MM.1S (cell line): Measurements from ENCODE around the gene QARS1.

Experiments used
- DNase-seq: peaks from one replicate; pipeline ENCODE4 v3.0.0-alpha.2; 2015
- H2AFZ ChIP-seq: fragments of 300-600 bp; sonication (generic); 2 replicates; pipeline ENCODE4 v1.6.0; 2016; ENCODE audit warnings: antibody characterized with exemption, low read length
- H3F3A ChIP-seq: fragments of 300-600 bp; sonication (generic); 2 replicates; pipeline ENCODE4 v1.6.1; 2016; ENCODE audit warnings: mild to moderate bottlenecking, antibody characterized with exemption, low read length, moderate library complexity, mixed read lengths; ENCODE audit not compliant: insufficient read depth
- H3K27ac ChIP-seq: fragments of 300-600 bp; sonication (generic); 2 replicates; pipeline ENCODE4 v1.5.1; 2016; ENCODE audit warnings: mild to moderate bottlenecking, low read length
- H3K27me3 ChIP-seq: fragments of 300-600 bp; sonication (generic); replicated peaks from 2 replicates; pipeline ENCODE4 v1.6.0; 2016; ENCODE audit warnings: low read length; ENCODE audit not compliant: insufficient read depth
- H3K36me3 ChIP-seq: fragments of 300-600 bp; sonication (generic); replicated peaks from 2 replicates; pipeline ENCODE4 v1.6.1; 2016; ENCODE audit warnings: mild to moderate bottlenecking, low read length, mixed read lengths; ENCODE audit not compliant: insufficient read depth
- H3K4me1 ChIP-seq: fragments of 300-600 bp; sonication (generic); 2 replicates; pipeline ENCODE4 v1.6.1; 2016; ENCODE audit warnings: low read length, mixed read lengths
- H3K4me2 ChIP-seq: fragments of 300-600 bp; sonication (generic); 2 replicates; pipeline ENCODE4 v1.6.0; 2016; ENCODE audit warnings: low read depth, low read length
- H3K4me3 ChIP-seq: fragments of 300-600 bp; sonication (generic); 2 replicates; pipeline ENCODE4 v1.5.1; 2016; ENCODE audit warnings: low read length, mixed read lengths
- H3K79me2 ChIP-seq: fragments of 300-600 bp; sonication (generic); 2 replicates; pipeline ENCODE4 v1.6.1; 2016; ENCODE audit warnings: mixed run types, low read length, mixed read lengths
- H3K9ac ChIP-seq: fragments of 300-600 bp; sonication (generic); 2 replicates; pipeline ENCODE4 v1.6.1; 2016; ENCODE audit warnings: low read length, mixed read lengths
- H3K9me2 ChIP-seq: fragments of 300-600 bp; sonication (generic); replicated peaks from 2 replicates; pipeline ENCODE4 v1.6.1; 2016; ENCODE audit warnings: mild to moderate bottlenecking, low read length, mixed read lengths; ENCODE audit not compliant: insufficient read depth
- H3K9me3 ChIP-seq: fragments of 300-600 bp; sonication (generic); replicated peaks from 2 replicates; pipeline ENCODE4 v1.6.1; 2016; ENCODE audit warnings: mild to moderate bottlenecking, low read length, mixed read lengths; ENCODE audit not compliant: insufficient read depth
- H4K20me1 ChIP-seq: fragments of 300-600 bp; sonication (generic); 2 replicates; pipeline ENCODE4 v1.6.1; 2016; ENCODE audit warnings: mild to moderate bottlenecking, low read length, moderate library complexity, mixed read lengths; ENCODE audit not compliant: insufficient read depth
- CTCF ChIP-seq: fragments of 300-600 bp; sonication (generic); IDR thresholded peaks from 2 replicates; pipeline ENCODE4 v1.5.1; 2016; ENCODE audit warnings: antibody characterized with exemption, low read length, mixed read lengths
- EZH2 ChIP-seq: fragments of 300-600 bp; sonication (generic); optimal IDR thresholded peaks from 2 replicates; pipeline ENCODE3; 2017; ENCODE audit warnings: low read depth, mild to moderate bottlenecking, antibody characterized with exemption, low read length, mixed read lengths
- EZH2phosphoT487 ChIP-seq: fragments of 300-600 bp; sonication (generic); IDR thresholded peaks from 2 replicates; pipeline ENCODE4 v1.6.1; 2018; ENCODE audit warnings: antibody characterized with exemption, low read length

The QARS1 gene

GRCh38 chr3:49120438-49121131 is 16.0 kb upstream of the QARS1 start, which contains the start of gene USP19:
Gene USP19, minus strand, starts transcription at chr3:49120823. Its CDS starts 1,678 bp downstream, at chr3:49119145.
- H4K20me1 ChIP-seq = no peaks in the 10 kb centered on the region
- peak within 1 kb of the TSS; percentile 92 for H3K4me3 ChIP-seq
- peaks cover 8% of the 10 kb centered on the region for H3K4me1 ChIP-seq
- H3K9me3 ChIP-seq = no peaks in the 10 kb centered on the region
- TF ChIP-seq EZH2 = no peak
- TF ChIP-seq EZH2phosphoT487 = no peak
- no peak for TF ChIP-seq CTCF
- H3K9me2 ChIP-seq = no peaks in the 10 kb centered on the region
- H3K4me2 ChIP-seq = peak within 1 kb of the TSS; percentile 99
- H3K9ac ChIP-seq = peak within 1 kb of the TSS; percentile 96
- peaks cover 12% of the 10 kb centered on the region for H3F3A ChIP-seq
- H3K27ac ChIP-seq = peak within 1 kb of the TSS; percentile 68; the same call in 1 of the 2 replicates
- DNase-seq = peak; percentile 96
- H3K27me3 ChIP-seq = peaks cover 3% of the 10 kb centered on the region; the same call in 1 of the 2 replicates
- peak within 1 kb of the TSS; percentile 92 for H2AFZ ChIP-seq
- peaks cover 24% of the 10 kb centered on the region for H3K79me2 ChIP-seq
- no peaks in the 10 kb centered on the region for H3K36me3 ChIP-seq

GRCh38 chr3:49120096-49120437 is 15.5 kb upstream of the QARS1 start:
- H3K36me3 ChIP-seq = 0 out of 2 replicates have a peak, but pooled peaks cover 2% of the 10 kb centered on the region
- H3K9ac ChIP-seq = peak overlapping the region; percentile 96
- no peaks in the 10 kb centered on the region for H3K9me3 ChIP-seq
- peak overlapping the region; percentile 99 for H3K4me2 ChIP-seq
- no peak for DNase-seq
- H4K20me1 ChIP-seq = no peaks in the 10 kb centered on the region
- H3K27me3 ChIP-seq = peaks cover 3% of the 10 kb centered on the region; the same call in 1 of the 2 replicates
- peak overlapping the region; percentile 92 for H3K4me3 ChIP-seq
- no peaks in the 10 kb centered on the region for H3K9me2 ChIP-seq
- no peak for TF ChIP-seq EZH2
- no peak for TF ChIP-seq CTCF
- TF ChIP-seq EZH2phosphoT487 = no peak
- H3K27ac ChIP-seq = peak overlapping the region; percentile 68; the same call in 1 of the 2 replicates
- H3K4me1 ChIP-seq = peaks cover 8% of the 10 kb centered on the region
- peaks cover 24% of the 10 kb centered on the region for H3K79me2 ChIP-seq
- peak overlapping the region; percentile 92 for H2AFZ ChIP-seq
- H3F3A ChIP-seq = peaks cover 12% of the 10 kb centered on the region

- H3K36me3 ChIP-seq = 0 out of 2 replicates have a peak, but pooled peaks cover 3% of the 10 kb centered on the region
- H3K27ac ChIP-seq = peak overlapping the region; percentile 68; the same call in 1 of the 2 replicates
- H3K4me1 ChIP-seq = peaks cover 8% of the 10 kb centered on the region
- TF ChIP-seq CTCF (no peak), EZH2phosphoT487 (no peak), EZH2 (no peak)
- H3K9me2 ChIP-seq = no peaks in the 10 kb centered on the region
- no peaks in the 10 kb centered on the region for H4K20me1 ChIP-seq
- H2AFZ ChIP-seq = no peak overlapping the region
- peaks cover 12% of the 10 kb centered on the region for H3F3A ChIP-seq
- no peak for DNase-seq
- peak overlapping the region; percentile 99 for H3K4me2 ChIP-seq
- H3K79me2 ChIP-seq = peaks cover 24% of the 10 kb centered on the region
- H3K9ac ChIP-seq = peak overlapping the region; percentile 96
- peak overlapping the region; percentile 92 for H3K4me3 ChIP-seq
- H3K27me3 ChIP-seq = peaks cover 3% of the 10 kb centered on the region; the same call in 1 of the 2 replicates
- H3K9me3 ChIP-seq = no peaks in the 10 kb centered on the region
Observed at GRCh38 chr3:49119439-49119838, 14.9 kb upstream of the QARS1 start.
